Activated T-helper 1 cell treated with anti-CD3 and anti-CD28 coated beads, Interleukin-2, amount 50 U/mL, for 16 hours (primary cell): ENCODE measurements around the gene GSN.

ENCODE experiments used
- DNase-seq, 2 donors: peaks; one replicate each; pipeline ENCODE4 v3.0.0-alpha.2; 2020; ENCODE audit warnings: low read depth in 1 of 2, low spot score in 1 of 2

GSN gene

GRCh38 chr9:121242959-121243346 lies 25.0 kb upstream of the GSN start:
- DNase-seq = no peak

GRCh38 chr9:121246821-121247561 lies 21.0 kb upstream of the GSN start:
- DNase-seq = no peak

GRCh38 chr9:121249563-121249962 lies 18.4 kb upstream of the GSN start:
- DNase-seq = no peak

- DNase-seq = no peak
Measured at GRCh38 chr9:121252104-121252851, 15.7 kb upstream of the GSN start.

- DNase-seq = no peak
Measured at GRCh38 chr9:121253162-121253561, 14.8 kb upstream of the GSN start.

- DNase-seq = no peak
Measured at GRCh38 chr9:121253821-121254501, 14.0 kb upstream of the GSN start.

GRCh38 chr9:121259498-121259897 lies 8.5 kb upstream of the GSN start:
- DNase-seq = no peak

GRCh38 chr9:121259935-121260334 lies 8.0 kb upstream of the GSN start:
- no peak for DNase-seq

GRCh38 chr9:121260457-121261106 lies 7.4 kb upstream of the GSN start:
- no peak for DNase-seq

GRCh38 chr9:121261107-121261460 lies 6.9 kb upstream of the GSN start:
- no peak for DNase-seq

- no peak for DNase-seq
Measured at GRCh38 chr9:121261755-121262154, 6.2 kb upstream of the GSN start.

- DNase-seq = no peak
Measured at GRCh38 chr9:121262423-121262822, 5.5 kb upstream of the GSN start.

- DNase-seq = no peak
Measured at GRCh38 chr9:121262953-121263352, 5.0 kb upstream of the GSN start.

GRCh38 chr9:121266356-121266755 lies 1.6 kb upstream of the GSN start:
- no peak for DNase-seq

GRCh38 chr9:121266906-121267650 lies 884 bp upstream of the GSN start:
- DNase-seq = no peak

- DNase-seq = no peak
Measured at GRCh38 chr9:121268598-121268850, 562 bp downstream of the GSN start.

- no peak for DNase-seq
Measured at GRCh38 chr9:121268851-121269641, 1.1 kb downstream of the GSN start.

- no peak for DNase-seq
Measured at GRCh38 chr9:121269642-121270254, 1.8 kb downstream of the GSN start.

GRCh38 chr9:121271368-121272341 lies 3.7 kb downstream of the GSN start:
- DNase-seq = no peak
